HepG2 (cell line): ENCODE measurements around the gene ZNF513. TPM values are rescaled to one million over a fixed set of nuclear protein-coding genes. Genes with fewer than 3 reads are reported as not detected.

ENCODE experiments used
- BCL6 ChIP-seq: IDR thresholded peaks from 2 replicates; pipeline ENCODE4 v1.6.1; 2016; ENCODE audit warnings: missing genetic modification reagents, missing compliant biosample characterization
- FOXJ3 ChIP-seq: sonication (generic); formaldehyde crosslinking; IDR thresholded peaks from 2 replicates; pipeline ENCODE4 v1.4.0; 2020; ENCODE audit warnings: missing genetic modification reagents, mild to moderate bottlenecking, borderline replicate concordance
- KDM3A ChIP-seq: IDR thresholded peaks from 2 replicates; pipeline ENCODE4 v1.6.1; 2018; ENCODE audit warnings: low read depth, missing compliant biosample characterization
- SKI ChIP-seq: fragments of 450-650 bp; IDR thresholded peaks from one replicate; pipeline ENCODE4 v1.6.1; 2018; ENCODE audit warnings: mild to moderate bottlenecking; ENCODE audit not compliant: partially characterized antibody
- SP4 ChIP-seq: sonication (generic); formaldehyde crosslinking; IDR thresholded peaks from 2 replicates; pipeline ENCODE4 v1.8.1; 2023; ENCODE audit warnings: mild to moderate bottlenecking, missing genetic modification reagents
- SUZ12 ChIP-seq: fragments of 150-350 bp; IDR thresholded peaks from 2 replicates; pipeline ENCODE4 v1.6.1; 2014; ENCODE audit warnings: low read depth, low read length
- ZBTB20 ChIP-seq: sonication (generic); formaldehyde crosslinking; IDR thresholded peaks from 2 replicates; pipeline ENCODE4 v1.8.1; 2023; ENCODE audit warnings: missing genetic modification reagents, low read depth, mild to moderate bottlenecking, borderline replicate concordance
- ZFP41 ChIP-seq: sonication (generic); formaldehyde crosslinking; IDR thresholded peaks from 2 replicates; pipeline ENCODE4 v1.4.0; 2020; ENCODE audit warnings: mild to moderate bottlenecking, missing genetic modification reagents, borderline replicate concordance
- ZNF546 ChIP-seq: sonication (generic); formaldehyde crosslinking; conservative IDR thresholded peaks from 2 replicates; pipeline ENCODE4 v1.8.1; 2023; ENCODE audit warnings: mild to moderate bottlenecking, missing genetic modification reagents
- ZNF781 ChIP-seq: sonication (generic); formaldehyde crosslinking; IDR thresholded peaks from 2 replicates; pipeline ENCODE4 v1.5.1; 2020; ENCODE audit warnings: borderline replicate concordance, mild to moderate bottlenecking, missing genetic modification reagents; ENCODE audit errors: not compliant biosample characterization
- ZSCAN25 ChIP-seq: sonication (generic); formaldehyde crosslinking; IDR thresholded peaks from 2 replicates; pipeline ENCODE4 v1.8.0; 2022; ENCODE audit warnings: mild to moderate bottlenecking, missing genetic modification reagents
- polyA plus RNA-seq, 8 experiments: library from polyadenylated mRNA; depleted of rRNA in 3 of 8; stranded (reverse) in 7 of 8; unstranded in 1 of 8; fragments of >200 nt; fragmentation: Illumina TruSeq in 4 of 8; extraction: Trizol in 4 of 8; gene quantifications; 2 replicates each; pipeline versions ENCODE4 v1.2.1 to v1.2.3, GENCODE V29; 2011 to 2016; ENCODE audit warnings: low read depth in 4 of 8, missing spikeins in 1 of 8, mixed read lengths in 1 of 8; ENCODE audit not compliant: insufficient read depth in 1 of 8
- total RNA-seq, 5 experiments: library from RNA; depleted of rRNA; stranded (reverse); fragments of >200 nt; fragmentation: Illumina TruSeq; extraction: Trizol; gene quantifications; 2 replicates each; pipeline ENCODE4 v1.2.3, GENCODE V29; 2016; ENCODE audit warnings: low read depth in 1 of 5
- TF ChIP-seq, protein P1 (sequence below): sonication (generic); formaldehyde crosslinking; IDR thresholded peaks from 2 replicates; pipeline ENCODE4 v1.4.0; 2020; ENCODE audit warnings: missing genetic modification reagents
- TF ChIP-seq, protein P2 (sequence below): sonication (generic); formaldehyde crosslinking; IDR thresholded peaks from 2 replicates; pipeline ENCODE4 v1.5.0; 2020; ENCODE audit warnings: missing genetic modification reagents, mild to moderate bottlenecking, borderline replicate concordance
- TF ChIP-seq, protein P3 (sequence below): sonication (generic); formaldehyde crosslinking; IDR thresholded peaks from 2 replicates; pipeline ENCODE4 v1.4.0; 2020; ENCODE audit warnings: missing genetic modification reagents, borderline replicate concordance
- TF ChIP-seq, protein P4 (sequence below): sonication (generic); formaldehyde crosslinking; IDR thresholded peaks from 2 replicates; pipeline ENCODE4 v1.4.0; 2020; ENCODE audit warnings: mild to moderate bottlenecking, low read depth, missing genetic modification reagents
- TF ChIP-seq, protein P5 (sequence below): sonication (generic); formaldehyde crosslinking; IDR thresholded peaks from 2 replicates; pipeline ENCODE4 v1.4.0; 2020; ENCODE audit warnings: mild to moderate bottlenecking, missing genetic modification reagents
- TF ChIP-seq, protein P6 (sequence below): sonication (generic); formaldehyde crosslinking; IDR thresholded peaks from 2 replicates; pipeline ENCODE4 v1.8.0; 2022; ENCODE audit warnings: low read depth, missing genetic modification reagents

Gene ZNF513
- total and polyA plus RNA-seq, 2 of the 13 experiments (the other 11 are each of a cell fraction or from before 2014, with no cell fraction given): 4.9 to 6.3 TPM

DNA sequence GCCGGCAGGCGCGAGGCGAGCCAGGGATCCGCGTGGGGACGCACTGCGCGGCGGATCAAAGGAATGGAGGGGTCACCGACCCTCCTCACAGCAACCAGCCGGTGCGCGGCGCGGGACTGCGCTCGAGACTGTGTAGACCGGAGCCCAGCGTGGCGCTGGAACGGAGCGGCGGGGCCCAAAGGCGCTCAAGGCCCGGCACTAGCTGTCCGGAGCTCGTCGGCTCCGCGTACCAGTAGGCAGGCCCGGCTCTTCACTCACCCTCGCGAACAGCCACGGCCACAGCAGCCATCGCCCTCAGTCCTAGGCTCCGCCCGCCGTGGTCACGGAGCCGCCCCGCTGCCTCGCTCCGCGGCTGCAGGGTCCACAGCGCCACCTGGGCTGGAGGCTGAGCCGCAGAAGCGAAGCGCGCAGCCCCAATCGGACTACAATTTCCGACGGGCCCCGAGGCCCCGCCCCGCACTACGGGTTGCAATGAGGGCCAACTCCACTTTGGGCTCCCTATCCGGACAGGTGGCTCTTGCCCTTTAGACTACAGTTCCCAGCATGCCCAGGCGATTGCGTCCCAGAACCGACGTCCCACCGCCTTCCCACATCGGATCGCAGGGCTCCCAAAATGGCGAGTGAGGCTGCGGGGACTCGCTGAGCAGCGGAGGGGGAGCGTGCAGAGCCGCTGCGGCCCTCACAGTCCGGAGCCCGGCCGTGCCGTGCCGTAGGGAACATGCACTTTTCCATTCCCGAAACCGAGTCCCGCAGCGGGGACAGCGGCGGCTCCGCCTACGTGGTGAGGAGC lies 10.3 kb downstream of the ZNF513 start, which contains the start of the genes EIF2B4 and SNX17 (continued):
- TF ChIP-seq, protein P1, sequence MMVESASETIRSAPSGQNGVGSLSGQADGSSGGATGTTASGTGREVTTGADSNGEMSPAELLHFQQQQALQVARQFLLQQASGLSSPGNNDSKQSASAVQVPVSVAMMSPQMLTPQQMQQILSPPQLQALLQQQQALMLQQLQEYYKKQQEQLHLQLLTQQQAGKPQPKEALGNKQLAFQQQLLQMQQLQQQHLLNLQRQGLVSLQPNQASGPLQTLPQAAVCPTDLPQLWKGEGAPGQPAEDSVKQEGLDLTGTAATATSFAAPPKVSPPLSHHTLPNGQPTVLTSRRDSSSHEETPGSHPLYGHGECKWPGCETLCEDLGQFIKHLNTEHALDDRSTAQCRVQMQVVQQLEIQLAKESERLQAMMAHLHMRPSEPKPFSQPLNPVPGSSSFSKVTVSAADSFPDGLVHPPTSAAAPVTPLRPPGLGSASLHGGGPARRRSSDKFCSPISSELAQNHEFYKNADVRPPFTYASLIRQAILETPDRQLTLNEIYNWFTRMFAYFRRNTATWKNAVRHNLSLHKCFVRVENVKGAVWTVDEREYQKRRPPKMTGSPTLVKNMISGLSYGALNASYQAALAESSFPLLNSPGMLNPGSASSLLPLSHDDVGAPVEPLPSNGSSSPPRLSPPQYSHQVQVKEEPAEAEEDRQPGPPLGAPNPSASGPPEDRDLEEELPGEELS (CRISPR knock-in tag): peak; percentile 84
- TF ChIP-seq, protein P2, sequence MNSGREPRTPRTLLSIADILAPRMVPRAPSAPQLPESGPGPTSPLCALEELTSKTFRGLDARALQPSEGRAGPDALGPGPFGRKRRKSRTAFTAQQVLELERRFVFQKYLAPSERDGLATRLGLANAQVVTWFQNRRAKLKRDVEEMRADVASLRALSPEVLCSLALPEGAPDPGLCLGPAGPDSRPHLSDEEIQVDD (CRISPR knock-in tag): peak; percentile 87; the same call in 1 of the 2 replicates
- TF ChIP-seq FOXJ3 (peak; percentile 89; the same call in 1 of the 2 replicates), SP4 (CRISPR knock-in tag) (peak; percentile 100), ZFP41 (CRISPR knock-in tag) (peak; percentile 51; the same call in 1 of the 2 replicates), SKI (peak; percentile 80), ZNF546 (peak; percentile 78; the same call in 1 of the 2 replicates), ZNF781 (no peak), KDM3A (peak; percentile 97), ZSCAN25 (peak; percentile 68; the same call in 1 of the 2 replicates), ZBTB20 (CRISPR knock-in tag) (peak; percentile 82; the same call in 1 of the 2 replicates), SUZ12 (peak; percentile 90), BCL6 (CRISPR knock-in tag) (peak; percentile 43; the same call in 1 of the 2 replicates)
- TF ChIP-seq, protein P3, sequence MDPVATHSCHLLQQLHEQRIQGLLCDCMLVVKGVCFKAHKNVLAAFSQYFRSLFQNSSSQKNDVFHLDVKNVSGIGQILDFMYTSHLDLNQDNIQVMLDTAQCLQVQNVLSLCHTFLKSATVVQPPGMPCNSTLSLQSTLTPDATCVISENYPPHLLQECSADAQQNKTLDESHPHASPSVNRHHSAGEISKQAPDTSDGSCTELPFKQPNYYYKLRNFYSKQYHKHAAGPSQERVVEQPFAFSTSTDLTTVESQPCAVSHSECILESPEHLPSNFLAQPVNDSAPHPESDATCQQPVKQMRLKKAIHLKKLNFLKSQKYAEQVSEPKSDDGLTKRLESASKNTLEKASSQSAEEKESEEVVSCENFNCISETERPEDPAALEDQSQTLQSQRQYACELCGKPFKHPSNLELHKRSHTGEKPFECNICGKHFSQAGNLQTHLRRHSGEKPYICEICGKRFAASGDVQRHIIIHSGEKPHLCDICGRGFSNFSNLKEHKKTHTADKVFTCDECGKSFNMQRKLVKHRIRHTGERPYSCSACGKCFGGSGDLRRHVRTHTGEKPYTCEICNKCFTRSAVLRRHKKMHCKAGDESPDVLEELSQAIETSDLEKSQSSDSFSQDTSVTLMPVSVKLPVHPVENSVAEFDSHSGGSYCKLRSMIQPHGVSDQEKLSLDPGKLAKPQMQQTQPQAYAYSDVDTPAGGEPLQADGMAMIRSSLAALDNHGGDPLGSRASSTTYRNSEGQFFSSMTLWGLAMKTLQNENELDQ: 0 out of 2 replicates have a peak, but pooled peaks have one; percentile 29
- TF ChIP-seq, protein P4, sequence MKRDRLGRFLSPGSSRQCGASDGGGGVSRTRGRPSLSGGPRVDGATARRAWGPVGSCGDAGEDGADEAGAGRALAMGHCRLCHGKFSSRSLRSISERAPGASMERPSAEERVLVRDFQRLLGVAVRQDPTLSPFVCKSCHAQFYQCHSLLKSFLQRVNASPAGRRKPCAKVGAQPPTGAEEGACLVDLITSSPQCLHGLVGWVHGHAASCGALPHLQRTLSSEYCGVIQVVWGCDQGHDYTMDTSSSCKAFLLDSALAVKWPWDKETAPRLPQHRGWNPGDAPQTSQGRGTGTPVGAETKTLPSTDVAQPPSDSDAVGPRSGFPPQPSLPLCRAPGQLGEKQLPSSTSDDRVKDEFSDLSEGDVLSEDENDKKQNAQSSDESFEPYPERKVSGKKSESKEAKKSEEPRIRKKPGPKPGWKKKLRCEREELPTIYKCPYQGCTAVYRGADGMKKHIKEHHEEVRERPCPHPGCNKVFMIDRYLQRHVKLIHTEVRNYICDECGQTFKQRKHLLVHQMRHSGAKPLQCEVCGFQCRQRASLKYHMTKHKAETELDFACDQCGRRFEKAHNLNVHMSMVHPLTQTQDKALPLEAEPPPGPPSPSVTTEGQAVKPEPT (CRISPR knock-in tag): peak; percentile 53
- TF ChIP-seq, protein P5, sequence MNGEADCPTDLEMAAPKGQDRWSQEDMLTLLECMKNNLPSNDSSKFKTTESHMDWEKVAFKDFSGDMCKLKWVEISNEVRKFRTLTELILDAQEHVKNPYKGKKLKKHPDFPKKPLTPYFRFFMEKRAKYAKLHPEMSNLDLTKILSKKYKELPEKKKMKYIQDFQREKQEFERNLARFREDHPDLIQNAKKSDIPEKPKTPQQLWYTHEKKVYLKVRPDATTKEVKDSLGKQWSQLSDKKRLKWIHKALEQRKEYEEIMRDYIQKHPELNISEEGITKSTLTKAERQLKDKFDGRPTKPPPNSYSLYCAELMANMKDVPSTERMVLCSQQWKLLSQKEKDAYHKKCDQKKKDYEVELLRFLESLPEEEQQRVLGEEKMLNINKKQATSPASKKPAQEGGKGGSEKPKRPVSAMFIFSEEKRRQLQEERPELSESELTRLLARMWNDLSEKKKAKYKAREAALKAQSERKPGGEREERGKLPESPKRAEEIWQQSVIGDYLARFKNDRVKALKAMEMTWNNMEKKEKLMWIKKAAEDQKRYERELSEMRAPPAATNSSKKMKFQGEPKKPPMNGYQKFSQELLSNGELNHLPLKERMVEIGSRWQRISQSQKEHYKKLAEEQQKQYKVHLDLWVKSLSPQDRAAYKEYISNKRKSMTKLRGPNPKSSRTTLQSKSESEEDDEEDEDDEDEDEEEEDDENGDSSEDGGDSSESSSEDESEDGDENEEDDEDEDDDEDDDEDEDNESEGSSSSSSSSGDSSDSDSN (CRISPR knock-in tag): peak; percentile 99
- TF ChIP-seq, protein P6, sequence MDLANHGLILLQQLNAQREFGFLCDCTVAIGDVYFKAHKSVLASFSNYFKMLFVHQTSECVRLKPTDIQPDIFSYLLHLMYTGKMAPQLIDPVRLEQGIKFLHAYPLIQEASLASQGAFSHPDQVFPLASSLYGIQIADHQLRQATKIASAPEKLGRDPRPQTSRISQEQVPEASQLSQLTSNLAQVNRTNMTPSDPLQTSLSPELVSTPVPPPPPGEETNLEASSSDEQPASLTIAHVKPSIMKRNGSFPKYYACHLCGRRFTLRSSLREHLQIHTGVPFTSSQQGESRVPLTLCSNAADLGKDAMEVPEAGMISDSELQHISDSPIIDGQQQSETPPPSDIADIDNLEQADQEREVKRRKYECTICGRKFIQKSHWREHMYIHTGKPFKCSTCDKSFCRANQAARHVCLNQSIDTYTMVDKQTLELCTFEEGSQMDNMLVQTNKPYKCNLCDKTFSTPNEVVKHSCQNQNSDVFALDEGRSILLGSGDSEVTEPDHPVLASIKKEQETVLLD: peak; percentile 52
